ENCODE data around the gene NCKAP5. TPM values are rescaled to one million over a fixed set of nuclear protein-coding genes. Genes with fewer than 3 reads are reported as not detected.

NCKAP5 gene
- polyA plus RNA-seq, 3 donors, result not detected

GRCh38 chr2:133312038-133312729 is 256.1 kb downstream of the NCKAP5 start:
- Mint-ChIP-seq H3K4me3 (no peak overlapping the region), H3K9me3 (peaks cover under 1 to 8% (median 4%) of the 10 kb centered on the region in 7 donors), H3K27me3 (ENCODE audit: low read depth in 3 of 3) (peaks cover 0 to 2% (median 0%) of the 10 kb centered on the region in 3 donors), H3K4me1 (no peaks in the 10 kb centered on the region), H3K27ac (no peak overlapping the region), H3K36me3 (no peaks in the 10 kb centered on the region)
- Histone ChIP-seq H3K27me3 (ENCODE audit: control insufficient read depth in 2 of 2, insufficient read depth in 2 of 2, low read length in 2 of 2) (no peaks in the 10 kb centered on the region), H2AFZ (ENCODE audit: insufficient read depth, low read depth, low read length, poor library complexity, severe bottlenecking) (no peak overlapping the region), H3K27ac (ENCODE audit: low read depth in 1 of 2, low read length in 2 of 2) (no peak overlapping the region), H4K20me1 (ENCODE audit: insufficient read depth, low read length) (no peaks in the 10 kb centered on the region), H3K4me2 (replicated peaks; ENCODE audit: extremely low read depth, low read length, poor library complexity, severe bottlenecking) (no peak overlapping the region), H3K36me3 (replicated peaks in 1 of 2; ENCODE audit: control insufficient read depth in 1 of 2, insufficient read depth in 2 of 2, low read length in 2 of 2) (no peaks in the 10 kb centered on the region), H3K9me3 (replicated peaks in 1 of 2; ENCODE audit: control insufficient read depth in 1 of 2, insufficient read depth in 1 of 2, low read length in 2 of 2) (no peaks in the 10 kb centered on the region), H3K4me1 (ENCODE audit: control insufficient read depth in 1 of 2, insufficient read depth in 2 of 2, low read length in 2 of 2) (no peaks in the 10 kb centered on the region), H3K79me2 (ENCODE audit: insufficient read depth, low read length) (no peaks in the 10 kb centered on the region), H3K4me3 (replicated peaks in 1 of 3; ENCODE audit: low read depth in 2 of 3, low read length in 3 of 3) (no peak overlapping the region), H3K9ac (ENCODE audit: insufficient read depth, low read length, poor library complexity, severe bottlenecking) (no peak overlapping the region)
- 83% methylated on average over 1 of the region's 4 CpGs for WGBS (ENCODE audit: insufficient coverage)
- no peak for DNase-seq
- intact Hi-C loops (cut with micrococcal nuclease), result no loop called here
- no peak for TF ChIP-seq CTCF (IDR thresholded peaks at IDR 0.05)

DNA sequence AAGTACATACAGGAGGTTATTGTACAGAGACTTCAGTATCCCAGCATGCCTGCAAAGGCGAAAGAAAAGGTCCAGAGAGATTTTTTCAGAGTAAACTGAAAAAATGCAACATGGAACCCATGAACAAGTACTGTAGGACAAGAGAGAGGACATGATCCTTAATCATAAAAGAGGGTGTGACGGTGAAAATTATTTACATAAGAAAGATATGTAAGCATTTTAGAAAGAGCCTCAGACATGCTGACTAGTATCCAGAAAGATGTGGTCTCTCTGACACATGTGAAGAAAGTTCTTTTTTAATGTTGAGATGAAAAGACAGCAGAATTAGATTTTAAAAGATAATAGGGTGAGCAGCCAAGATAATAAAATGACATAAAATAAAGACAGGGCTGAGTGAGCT is 262.0 kb downstream of the NCKAP5 start:
- no peak overlapping the region for H3K27ac ChIP-seq (ENCODE audit: low read depth in 1 of 2, low read length in 2 of 2)
- H3K4me2 ChIP-seq (replicated peaks; ENCODE audit: extremely low read depth, low read length, poor library complexity, severe bottlenecking), result no peak overlapping the region
- no peaks in the 10 kb centered on the region for H3K4me1 ChIP-seq (ENCODE audit: control insufficient read depth in 1 of 2, insufficient read depth in 2 of 2, low read length in 2 of 2)
- no peaks in the 10 kb centered on the region for H3K9me3 ChIP-seq (replicated peaks in 1 of 2; ENCODE audit: control insufficient read depth in 1 of 2, insufficient read depth in 1 of 2, low read length in 2 of 2)
- peaks cover 0 to 5% (median 2%) of the 10 kb centered on the region in 7 donors for H3K9me3 Mint-ChIP-seq
- intact Hi-C loops (cut with micrococcal nuclease), result no loop called here
- H3K27ac Mint-ChIP-seq, result no peak overlapping the region
- H3K36me3 ChIP-seq (replicated peaks in 1 of 2; ENCODE audit: control insufficient read depth in 1 of 2, insufficient read depth in 2 of 2, low read length in 2 of 2), result no peaks in the 10 kb centered on the region
- H3K4me1 Mint-ChIP-seq, result no peaks in the 10 kb centered on the region
- H2AFZ ChIP-seq (ENCODE audit: insufficient read depth, low read depth, low read length, poor library complexity, severe bottlenecking), result no peak overlapping the region
- H4K20me1 ChIP-seq (ENCODE audit: insufficient read depth, low read length), result no peaks in the 10 kb centered on the region
- no peak for DNase-seq
- TF ChIP-seq CTCF (IDR thresholded peaks at IDR 0.05), result no peak
- peaks cover 0 to 2% (median 0%) of the 10 kb centered on the region in 3 donors for H3K27me3 Mint-ChIP-seq (ENCODE audit: low read depth in 3 of 3)
- no peaks in the 10 kb centered on the region for H3K36me3 Mint-ChIP-seq
- H3K4me3 Mint-ChIP-seq, result no peak overlapping the region
- H3K79me2 ChIP-seq (ENCODE audit: insufficient read depth, low read length), result no peaks in the 10 kb centered on the region
- no peak overlapping the region for H3K9ac ChIP-seq (ENCODE audit: insufficient read depth, low read length, poor library complexity, severe bottlenecking)
- 100% methylated on average over 1 of the region's 2 CpGs for WGBS (ENCODE audit: insufficient coverage)
- H3K27me3 ChIP-seq (ENCODE audit: control insufficient read depth in 2 of 2, insufficient read depth in 2 of 2, low read length in 2 of 2), result no peaks in the 10 kb centered on the region
- no peak overlapping the region for H3K4me3 ChIP-seq (replicated peaks in 1 of 3; ENCODE audit: low read depth in 2 of 3, low read length in 3 of 3)
